Erythroblast (primary cell): ENCODE data around the gene TBX15.

Source experiments
- GATA1 ChIP-seq: IDR thresholded peaks from 2 replicates; pipeline ENCODE4 v1.6.1; 2011; ENCODE audit warnings: low read depth, mild to moderate bottlenecking, control low read depth, low read length, moderate library complexity
- POLR2A ChIP-seq: IDR thresholded peaks from 2 replicates; pipeline ENCODE4 v1.6.1; 2011; ENCODE audit warnings: mild to moderate bottlenecking, low read length

- TF ChIP-seq POLR2A (no peak), GATA1 (no peak)
These were observed 46.2 kb upstream of the TBX15 start for GRCh38 chr1:119034359-119034758.
